HEK293T (cell line): ENCODE results near the gene NLRP1.

Experiments used
- CTCF ChIA-PET: fragments of 350-600 bp; formaldehyde crosslinking; extraction: SDS; loops from one replicate; lab custom pipeline; 2021; ENCODE audit warnings: antibody characterized with exemption, inconsistent platforms; lab: Yijun Ruan, JAX
- POLR2A ChIA-PET: fragments of 350-600 bp; formaldehyde crosslinking; extraction: SDS; loops from one replicate; lab custom pipeline; 2020; ENCODE audit warnings: antibody characterized with exemption, inconsistent platforms; lab: Yijun Ruan, JAX
- DNase-seq: peaks from one replicate; pipeline ENCODE4 v3.0.0; 2012; ENCODE audit warnings: mixed read lengths; ENCODE audit errors: extremely low spot score
- ARNT ChIP-seq: fragments of 450-650 bp; IDR thresholded peaks from 2 replicates; pipeline ENCODE4 v1.6.1; 2017; ENCODE audit warnings: mild to moderate bottlenecking
- BHLHE40 ChIP-seq: fragments of 450-650 bp; IDR thresholded peaks from 2 replicates; pipeline ENCODE4 v1.6.1; 2016; ENCODE audit warnings: mild to moderate bottlenecking, moderate library complexity, borderline replicate concordance
- CTBP1 ChIP-seq: fragments of 450-650 bp; IDR thresholded peaks from 2 replicates; pipeline ENCODE4 v1.6.1; 2016; ENCODE audit warnings: borderline replicate concordance
- ELF4 ChIP-seq: fragments of 450-650 bp; IDR thresholded peaks from 2 replicates; pipeline ENCODE4 v1.6.1; 2017; ENCODE audit warnings: antibody characterized with exemption
- FOXA1 ChIP-seq: fragments of 450-650 bp; IDR thresholded peaks from 2 replicates; pipeline ENCODE4 v1.6.1; 2016; ENCODE audit warnings: mild to moderate bottlenecking
- FOXK2 ChIP-seq: fragments of 450-650 bp; IDR thresholded peaks from 2 replicates; pipeline ENCODE4 v1.6.1; 2016; ENCODE audit warnings: mild to moderate bottlenecking
- FOXM1 ChIP-seq: fragments of 450-650 bp; IDR thresholded peaks from 2 replicates; pipeline ENCODE4 v1.6.1; 2017; ENCODE audit warnings: mild to moderate bottlenecking, borderline replicate concordance
- HDGF ChIP-seq: fragments of 450-650 bp; IDR thresholded peaks from 2 replicates; pipeline ENCODE4 v1.6.1; 2017; ENCODE audit warnings: antibody characterized with exemption, borderline replicate concordance
- L3MBTL2 ChIP-seq: fragments of 450-650 bp; conservative IDR thresholded peaks from 2 replicates; pipeline ENCODE4 v1.6.1; 2016; ENCODE audit warnings: mild to moderate bottlenecking
- LEF1 ChIP-seq: fragments of 450-650 bp; IDR thresholded peaks from 2 replicates; pipeline ENCODE4 v1.6.1; 2017; ENCODE audit warnings: mild to moderate bottlenecking, borderline replicate concordance
- NFRKB ChIP-seq: fragments of 450-650 bp; IDR thresholded peaks from 2 replicates; pipeline ENCODE4 v1.6.1; 2016; ENCODE audit warnings: mild to moderate bottlenecking, moderate library complexity
- SP1 ChIP-seq: fragments of 450-650 bp; IDR thresholded peaks from 2 replicates; pipeline ENCODE4 v1.6.1; 2017
- SUZ12 ChIP-seq: fragments of 450-650 bp; IDR thresholded peaks from 2 replicates; pipeline ENCODE4 v1.6.1; 2016; ENCODE audit warnings: mild to moderate bottlenecking
- TARDBP ChIP-seq: fragments of 450-650 bp; IDR thresholded peaks from 2 replicates; pipeline ENCODE4 v1.6.1; 2016
- ZNF384 ChIP-seq: fragments of 450-650 bp; IDR thresholded peaks from 2 replicates; pipeline ENCODE4 v1.6.1; 2016
- TF ChIP-seq, protein P1 (sequence below): fragments of 450-650 bp; IDR thresholded peaks from 2 replicates; pipeline ENCODE4 v1.6.1; 2016

NLRP1 gene

GRCh38 chr17:5544115-5544514, 40.2 kb downstream of the NLRP1 start:
- ChIA-PET CTCF (no interaction called here), POLR2A (no interaction called here)
- TF ChIP-seq FOXM1 (no peak), BHLHE40 (no peak), SP1 (no peak), ZNF384 (no peak), TARDBP (no peak), SUZ12 (no peak), LEF1 (no peak), ELF4 (no peak)
- DNase-seq, result no peak

GRCh38 chr17:5541610-5542202, 42.6 kb downstream of the NLRP1 start:
- no peak for DNase-seq
- no peak for TF ChIP-seq L3MBTL2
- TF ChIP-seq TARDBP, result no peak
- no peak for TF ChIP-seq ZNF384
- TF ChIP-seq SUZ12, result no peak
- ChIA-PET POLR2A (no interaction called here), CTCF (no interaction called here)

DNA sequence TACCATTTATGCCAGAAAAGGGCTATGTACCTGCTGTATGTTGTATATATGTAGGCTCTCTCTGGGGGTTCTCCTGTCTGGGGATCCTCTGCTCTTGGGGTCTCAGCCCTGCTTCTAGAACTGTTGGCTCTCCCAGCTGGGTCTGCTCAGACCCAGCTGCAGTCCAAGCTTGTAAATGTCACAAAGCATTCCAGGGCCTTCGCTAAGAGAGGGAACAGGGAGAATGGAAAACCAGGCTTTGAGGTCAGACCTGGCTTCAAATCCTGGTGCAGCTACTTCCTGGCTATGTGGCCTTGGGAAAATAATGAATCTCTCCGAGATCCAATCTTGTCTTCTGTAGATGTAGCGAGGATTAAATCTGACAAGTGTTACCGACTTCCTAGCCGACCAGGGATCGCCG, 44.0 kb downstream of the NLRP1 start:
- POLR2A ChIA-PET, result no interaction called here
- TF ChIP-seq L3MBTL2 (no peak), ELF4 (no peak), TARDBP (no peak), SP1 (no peak), SUZ12 (no peak), FOXM1 (no peak), HDGF (no peak), CTBP1 (no peak)
- CTCF ChIA-PET, result no interaction called here

GRCh38 chr17:5539286-5539685, 45.0 kb downstream of the NLRP1 start:
- CTCF ChIA-PET, result no interaction called here
- no peak for TF ChIP-seq ZNF384
- TF ChIP-seq FOXK2, result no peak
- no peak for TF ChIP-seq SP1
- TF ChIP-seq SUZ12, result no peak
- DNase-seq, result no peak
- POLR2A ChIA-PET, result no interaction called here

More for the DNA sequence above, 44.0 kb downstream of the NLRP1 start:
- no peak for DNase-seq

DNA sequence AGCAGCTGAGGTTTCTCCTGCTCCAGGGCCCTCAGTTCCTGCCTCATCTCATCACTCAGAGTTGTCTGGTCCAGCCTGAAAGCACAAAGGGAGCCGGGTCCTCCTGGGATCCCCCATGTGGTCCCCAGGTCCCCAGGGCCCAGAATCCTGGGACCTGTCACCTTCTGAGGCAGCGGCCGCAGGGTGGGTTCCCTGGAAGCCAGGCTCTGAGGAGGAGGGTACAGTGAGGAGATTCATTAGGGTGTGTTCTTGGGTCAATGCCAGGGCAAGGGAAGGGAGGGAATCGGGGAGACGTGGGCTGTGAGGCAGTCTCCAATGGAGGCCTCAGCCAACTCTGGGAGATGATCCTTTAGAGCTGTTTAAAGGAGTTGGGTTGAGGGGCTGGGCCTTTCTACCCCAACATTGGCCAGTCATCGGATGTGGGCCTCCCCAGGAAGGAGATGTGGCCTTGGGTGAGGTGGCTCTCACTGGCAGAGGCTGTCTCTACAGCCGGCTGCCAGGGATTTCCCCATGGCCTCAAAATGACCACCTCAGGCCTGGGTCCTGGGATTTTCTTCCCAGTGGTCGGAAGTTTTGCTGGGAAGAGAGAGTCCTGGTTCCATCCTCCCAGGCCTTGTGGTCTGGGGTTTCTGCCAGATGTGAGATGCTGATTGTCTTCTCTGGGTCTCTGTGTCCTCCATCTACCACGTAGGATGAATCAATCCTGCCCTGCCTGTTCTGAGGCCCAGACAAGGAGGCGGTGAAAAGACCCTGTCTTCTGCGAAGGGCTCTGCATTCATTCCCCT, 47.3 kb downstream of the NLRP1 start:
- TF ChIP-seq FOXA1, result no peak
- TF ChIP-seq HDGF, result no peak
- TF ChIP-seq TARDBP, result no peak
- TF ChIP-seq FOXM1, result no peak
- no peak for TF ChIP-seq BHLHE40
- no peak for TF ChIP-seq L3MBTL2
- TF ChIP-seq, protein P1, sequence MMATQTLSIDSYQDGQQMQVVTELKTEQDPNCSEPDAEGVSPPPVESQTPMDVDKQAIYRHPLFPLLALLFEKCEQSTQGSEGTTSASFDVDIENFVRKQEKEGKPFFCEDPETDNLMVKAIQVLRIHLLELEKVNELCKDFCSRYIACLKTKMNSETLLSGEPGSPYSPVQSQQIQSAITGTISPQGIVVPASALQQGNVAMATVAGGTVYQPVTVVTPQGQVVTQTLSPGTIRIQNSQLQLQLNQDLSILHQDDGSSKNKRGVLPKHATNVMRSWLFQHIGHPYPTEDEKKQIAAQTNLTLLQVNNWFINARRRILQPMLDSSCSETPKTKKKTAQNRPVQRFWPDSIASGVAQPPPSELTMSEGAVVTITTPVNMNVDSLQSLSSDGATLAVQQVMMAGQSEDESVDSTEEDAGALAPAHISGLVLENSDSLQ, result no peak
- TF ChIP-seq SUZ12, result no peak
- TF ChIP-seq ZNF384, result no peak
- no peak for TF ChIP-seq FOXK2
- ChIA-PET POLR2A (no interaction called here), CTCF (no interaction called here)
- no peak for DNase-seq

DNA sequence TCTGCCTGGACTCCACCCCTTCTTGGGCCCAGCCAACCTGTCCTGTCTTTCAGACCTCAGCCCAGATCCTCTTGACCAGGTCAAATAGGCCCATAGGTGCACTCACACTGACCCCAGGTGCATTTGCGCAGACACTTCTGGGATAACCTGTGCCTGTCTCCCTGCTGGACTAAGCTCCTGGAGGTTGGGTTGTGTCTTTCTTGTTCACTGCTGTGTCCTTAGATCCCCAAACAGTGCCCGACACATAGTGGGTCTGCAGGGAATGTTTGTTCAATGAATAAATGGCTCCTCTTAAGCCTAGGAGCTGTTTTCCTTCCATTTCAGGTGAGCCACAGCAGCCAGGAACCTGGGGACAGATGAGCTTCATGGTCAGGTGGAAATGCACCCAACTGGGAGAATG, 48.9 kb downstream of the NLRP1 start:
- TF ChIP-seq NFRKB (no peak), ELF4 (no peak), FOXM1 (no peak), ARNT (no peak), SP1 (no peak), BHLHE40 (no peak), SUZ12 (no peak)
- TF ChIP-seq, protein P1, result no peak
- POLR2A ChIA-PET, result no interaction called here
- CTCF ChIA-PET, result interaction anchor here (0.9 kb wide), 1 partner anchor 13 kb away, joined by 3 read pairs; no protein-coding TSS in a partner anchor
- DNase-seq, result no peak

DNA sequence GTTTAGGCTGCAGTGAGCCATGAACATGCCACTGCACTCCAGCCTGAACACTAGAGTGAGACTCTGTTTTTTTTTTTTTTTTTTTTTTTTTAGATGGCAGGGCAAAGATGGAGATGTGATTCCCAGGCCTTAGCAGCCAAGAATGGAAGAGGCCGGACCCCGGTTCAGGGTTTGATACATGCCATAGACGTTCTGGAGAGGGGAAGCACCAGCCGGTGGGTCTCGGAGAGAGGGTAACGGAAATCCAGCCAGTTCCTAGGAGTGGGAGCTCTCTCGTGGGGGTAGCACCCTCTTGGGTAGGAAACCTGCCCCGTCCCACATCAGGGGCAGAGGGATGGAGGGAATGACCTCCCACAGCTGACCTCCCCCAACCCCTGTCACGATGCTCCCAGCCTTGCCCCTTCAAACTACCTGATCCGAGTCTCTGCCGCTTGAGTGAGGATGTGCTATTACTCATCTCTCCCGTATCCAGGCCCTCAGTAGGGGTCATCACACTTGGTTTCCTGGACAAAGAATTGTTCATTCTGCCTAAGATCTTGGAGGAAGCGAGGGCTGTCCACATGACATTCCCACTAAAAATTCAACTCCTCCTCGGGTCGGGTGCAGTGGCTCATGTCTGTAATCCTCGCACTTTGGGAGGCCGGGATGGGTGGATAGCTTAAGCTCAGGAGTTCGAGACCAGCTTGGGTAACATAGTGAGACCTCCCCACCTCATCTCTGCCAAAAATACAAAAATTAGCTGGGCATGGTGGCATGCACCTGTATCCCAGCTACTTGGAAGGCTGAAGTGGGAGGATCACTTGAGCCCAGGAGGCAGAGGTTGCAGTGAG, 50.6 kb downstream of the NLRP1 start:
- ChIA-PET POLR2A (interaction anchor here (1.3 kb wide), 1 partner anchor 47 kb away, joined by 3 read pairs; the partner anchor contains the start of genes DERL2 and MIS12), CTCF (no interaction called here)
- no peak for DNase-seq
- TF ChIP-seq HDGF (no peak), TARDBP (no peak), ELF4 (no peak), CTBP1 (no peak), SUZ12 (no peak), ARNT (no peak), FOXK2 (no peak), BHLHE40 (no peak), L3MBTL2 (no peak), NFRKB (no peak), LEF1 (no peak), FOXM1 (no peak), FOXA1 (no peak), ZNF384 (no peak), SP1 (no peak)
- TF ChIP-seq, protein P1, result no peak
